Endothelial cell of umbilical vein (primary cell): ENCODE results near the gene RAB40A.

ENCODE experiments used
- EZH2 ChIP-seq: IDR thresholded peaks from 2 replicates; pipeline ENCODE4 v1.6.1; 2012; ENCODE audit warnings: borderline replicate concordance, low read depth, mild to moderate bottlenecking, moderate library complexity, low read length, inconsistent platforms; ENCODE audit not compliant: severe bottlenecking
- FOS ChIP-seq: IDR thresholded peaks from 2 replicates; pipeline ENCODE4 v1.6.1; 2011; ENCODE audit warnings: mild to moderate bottlenecking, low read length, moderate library complexity, borderline replicate concordance; ENCODE audit not compliant: insufficient read depth
- GATA2 ChIP-seq: IDR thresholded peaks from 2 replicates; pipeline ENCODE4 v1.7.0; 2011; ENCODE audit warnings: low read depth, mild to moderate bottlenecking, moderate library complexity, mixed read lengths, low read length; ENCODE audit not compliant: insufficient read length, insufficient read depth
- JUN ChIP-seq: IDR thresholded peaks from 2 replicates; pipeline ENCODE4 v1.6.1; 2011; ENCODE audit warnings: borderline replicate concordance, low read depth; ENCODE audit not compliant: insufficient read length, insufficient read depth
- POLR2A ChIP-seq: IDR thresholded peaks from 2 replicates; pipeline ENCODE4 v1.6.1; 2012; ENCODE audit warnings: low read depth, mild to moderate bottlenecking, control low read depth, low read length
- POLR2AphosphoS5 ChIP-seq: IDR thresholded peaks from 2 replicates; pipeline ENCODE4 v1.6.1; 2012; ENCODE audit warnings: low read depth, mild to moderate bottlenecking, control low read depth, low read length, moderate library complexity; ENCODE audit not compliant: insufficient read depth
- TF ChIP-seq, protein P1 (sequence below), 2 donors: IDR thresholded peaks; 1 replicate in 1 of 2; 2 replicates in 1 of 2; pipeline ENCODE4 v1.5.1; 2011; ENCODE audit warnings: low read length in 2 of 2, mild to moderate bottlenecking in 2 of 2, moderate library complexity in 2 of 2, control low read depth in 1 of 2, inconsistent platforms in 1 of 2, low read depth in 1 of 2; ENCODE audit not compliant: insufficient read depth in 1 of 2; ENCODE audit errors: extremely low read depth in 1 of 2
- TF ChIP-seq, protein P2 (sequence below): IDR thresholded peaks from 2 replicates; pipeline ENCODE4 v1.6.1; 2011; ENCODE audit not compliant: insufficient read depth, insufficient read length

DNA sequence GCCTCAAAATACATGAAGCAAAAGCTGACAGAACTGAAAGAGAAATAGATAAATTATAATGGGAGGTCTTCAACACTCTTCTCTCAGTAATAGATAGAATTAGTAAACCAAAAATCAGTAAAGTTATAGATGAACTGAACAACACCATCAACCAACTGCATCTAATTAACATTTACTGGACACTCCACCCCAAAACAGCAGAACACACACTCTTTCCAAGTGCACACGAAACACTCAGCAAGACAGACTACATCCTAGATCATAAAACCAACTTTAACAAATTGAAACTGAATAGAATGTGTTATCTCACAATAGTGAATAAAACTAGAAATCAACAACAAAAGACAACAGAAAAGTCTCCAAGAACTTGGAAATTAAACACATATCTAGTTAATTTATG, 41.0 kb upstream of the RAB40A start:
- TF ChIP-seq POLR2A (no peak), EZH2 (no peak), POLR2AphosphoS5 (no peak), GATA2 (no peak), FOS (no peak), JUN (no peak)
- TF ChIP-seq, protein P1, sequence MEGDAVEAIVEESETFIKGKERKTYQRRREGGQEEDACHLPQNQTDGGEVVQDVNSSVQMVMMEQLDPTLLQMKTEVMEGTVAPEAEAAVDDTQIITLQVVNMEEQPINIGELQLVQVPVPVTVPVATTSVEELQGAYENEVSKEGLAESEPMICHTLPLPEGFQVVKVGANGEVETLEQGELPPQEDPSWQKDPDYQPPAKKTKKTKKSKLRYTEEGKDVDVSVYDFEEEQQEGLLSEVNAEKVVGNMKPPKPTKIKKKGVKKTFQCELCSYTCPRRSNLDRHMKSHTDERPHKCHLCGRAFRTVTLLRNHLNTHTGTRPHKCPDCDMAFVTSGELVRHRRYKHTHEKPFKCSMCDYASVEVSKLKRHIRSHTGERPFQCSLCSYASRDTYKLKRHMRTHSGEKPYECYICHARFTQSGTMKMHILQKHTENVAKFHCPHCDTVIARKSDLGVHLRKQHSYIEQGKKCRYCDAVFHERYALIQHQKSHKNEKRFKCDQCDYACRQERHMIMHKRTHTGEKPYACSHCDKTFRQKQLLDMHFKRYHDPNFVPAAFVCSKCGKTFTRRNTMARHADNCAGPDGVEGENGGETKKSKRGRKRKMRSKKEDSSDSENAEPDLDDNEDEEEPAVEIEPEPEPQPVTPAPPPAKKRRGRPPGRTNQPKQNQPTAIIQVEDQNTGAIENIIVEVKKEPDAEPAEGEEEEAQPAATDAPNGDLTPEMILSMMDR (IDR thresholded peaks at IDR 0.05; ENCODE audit: extremely low read depth in 1 of 2, insufficient read depth in 1 of 2, low read depth in 1 of 2, low read length in 2 of 2), result no peak
- TF ChIP-seq, protein P2, sequence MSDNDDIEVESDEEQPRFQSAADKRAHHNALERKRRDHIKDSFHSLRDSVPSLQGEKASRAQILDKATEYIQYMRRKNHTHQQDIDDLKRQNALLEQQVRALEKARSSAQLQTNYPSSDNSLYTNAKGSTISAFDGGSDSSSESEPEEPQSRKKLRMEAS, result no peak
